Sigmoid colon (tissue), 7 donors: Measurements from ENCODE around the gene MAGI2. TPM values are rescaled to one million over a fixed set of nuclear protein-coding genes. Genes with fewer than 3 reads are reported as not detected.

Source experiments
- DNase-seq: peaks from one replicate; pipeline ENCODE4 v3.0.0-alpha.2; 2019
- H3K27ac ChIP-seq, 4 donors: fragments of 200-600 bp; sonication (generic); one replicate each; pipeline ENCODE4 v1.5.1; 2016 to 2019; ENCODE audit warnings: mild to moderate bottlenecking in 1 of 4
- H3K27me3 ChIP-seq, 3 donors: fragments of 200-600 bp; sonication (generic); one replicate each; pipeline ENCODE4 v1.5.1; 2019; ENCODE audit warnings: mild to moderate bottlenecking in 1 of 3
- H3K36me3 ChIP-seq, 4 donors: fragments of 200-600 bp; sonication (generic); one replicate each; pipeline ENCODE4 v1.5.1; 2016 to 2019
- H3K4me1 ChIP-seq, 4 donors: fragments of 200-600 bp; sonication (generic); one replicate each; pipeline ENCODE4 v1.5.1; 2017 to 2019
- H3K4me3 ChIP-seq, 4 donors: fragments of 200-600 bp; sonication (generic); one replicate each; pipeline ENCODE4 v1.5.1; 2017 to 2019; ENCODE audit warnings: mild to moderate bottlenecking in 2 of 4, moderate library complexity in 1 of 4
- H3K9me3 ChIP-seq, 4 donors: fragments of 200-600 bp in 3 of 4; sonication (generic) in 3 of 4; one replicate each; pipeline versions ENCODE4 v1.5.1 to v1.6.1; 2013 to 2019
- EP300 ChIP-seq, 4 donors: sonication (generic); formaldehyde crosslinking; IDR thresholded peaks; one replicate each; pipeline ENCODE4 v1.6.1; 2017; ENCODE audit warnings: antibody characterized with exemption in 4 of 4
- POLR2A ChIP-seq, 2 donors: fragments of 450-650 bp; IDR thresholded peaks; one replicate each; pipeline ENCODE4 v1.6.1; 2016; ENCODE audit warnings: antibody characterized with exemption in 2 of 2, mild to moderate bottlenecking in 2 of 2, moderate library complexity in 2 of 2
- POLR2AphosphoS5 ChIP-seq, 4 donors: sonication (generic); formaldehyde crosslinking; IDR thresholded peaks; one replicate each; pipeline ENCODE4 v1.6.1; 2017; ENCODE audit warnings: antibody characterized with exemption in 4 of 4
- WGBS, 2 donors: extraction: QIAGEN DNeasy Blood & Tissue Kit; methylation state at CpG; one replicate each; pipeline ENCODE4 v1.1.7; 2013; 5-methylcytosine and 5-hydroxymethylcytosine counted together
- intact Hi-C: fragments of 100-400 bp; cut with DNase I; formaldehyde crosslinking; loops from one replicate; pipeline ENCODE4 v1.15.1; 2023
- polyA plus RNA-seq, 3 donors: library from polyadenylated mRNA; stranded (reverse); fragments of 200-250 nt; gene quantifications; one replicate each; pipeline ENCODE4 v1.2.3, GENCODE V29; 2013
- total RNA-seq, 4 donors: library from RNA; depleted of rRNA; stranded (reverse); fragments of >200 nt; gene quantifications; one replicate each; pipeline ENCODE4 v1.1.0, GENCODE V29; 2016
- TF ChIP-seq, protein P1 (sequence below), 4 experiments: fragments of 450-650 bp in 3 of 4; fragments of 200-600 bp in 1 of 4; IDR thresholded peaks; one replicate each; pipeline ENCODE4 v1.5.1; 2016 to 2019; ENCODE audit warnings: antibody characterized with exemption in 4 of 4, mild to moderate bottlenecking in 3 of 4, moderate library complexity in 2 of 4
- donor health status: healthy with polysubstance abuse.
- donor health status: Bipolar disorder and iron deficiency.
- donor health status: healthy.

MAGI2 gene
- total and polyA plus RNA-seq, 7 donors, result 0.69 to 26.9 (median 14.7) TPM

DNA sequence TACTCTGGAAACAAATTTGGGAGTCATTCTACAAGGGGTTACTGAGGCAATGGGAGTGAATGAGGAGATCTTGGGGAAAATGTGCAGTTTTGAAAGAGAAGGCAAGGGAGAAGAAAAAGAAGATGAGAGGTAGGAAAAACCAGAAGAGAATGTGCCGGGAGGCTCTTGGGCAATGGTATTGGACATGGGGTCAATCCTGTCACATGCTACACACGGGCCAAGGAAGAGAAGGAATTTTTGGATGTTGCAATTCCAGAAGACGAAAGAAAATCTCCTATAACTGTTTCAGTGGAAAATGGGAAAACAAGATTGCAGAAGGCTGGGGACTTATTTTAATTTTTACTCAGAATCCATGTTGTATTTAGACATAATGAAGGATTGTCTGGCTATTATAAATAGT lies 1039.9 kb downstream of the MAGI2 start:
- Histone ChIP-seq H3K4me1 (no peaks in the 10 kb centered on the region), H3K4me3 (no peak overlapping the region), H3K27ac (no peak overlapping the region), H3K36me3 (no peaks in the 10 kb centered on the region), H3K9me3 (no peaks in the 10 kb centered on the region), H3K27me3 (no peaks in the 10 kb centered on the region)
- 85% methylated on average over 3 of the region's 3 CpGs for WGBS, 2 donors
- intact Hi-C loops, result no loop called here
- DNase-seq, result no peak
- TF ChIP-seq, protein P1, sequence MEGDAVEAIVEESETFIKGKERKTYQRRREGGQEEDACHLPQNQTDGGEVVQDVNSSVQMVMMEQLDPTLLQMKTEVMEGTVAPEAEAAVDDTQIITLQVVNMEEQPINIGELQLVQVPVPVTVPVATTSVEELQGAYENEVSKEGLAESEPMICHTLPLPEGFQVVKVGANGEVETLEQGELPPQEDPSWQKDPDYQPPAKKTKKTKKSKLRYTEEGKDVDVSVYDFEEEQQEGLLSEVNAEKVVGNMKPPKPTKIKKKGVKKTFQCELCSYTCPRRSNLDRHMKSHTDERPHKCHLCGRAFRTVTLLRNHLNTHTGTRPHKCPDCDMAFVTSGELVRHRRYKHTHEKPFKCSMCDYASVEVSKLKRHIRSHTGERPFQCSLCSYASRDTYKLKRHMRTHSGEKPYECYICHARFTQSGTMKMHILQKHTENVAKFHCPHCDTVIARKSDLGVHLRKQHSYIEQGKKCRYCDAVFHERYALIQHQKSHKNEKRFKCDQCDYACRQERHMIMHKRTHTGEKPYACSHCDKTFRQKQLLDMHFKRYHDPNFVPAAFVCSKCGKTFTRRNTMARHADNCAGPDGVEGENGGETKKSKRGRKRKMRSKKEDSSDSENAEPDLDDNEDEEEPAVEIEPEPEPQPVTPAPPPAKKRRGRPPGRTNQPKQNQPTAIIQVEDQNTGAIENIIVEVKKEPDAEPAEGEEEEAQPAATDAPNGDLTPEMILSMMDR (IDR thresholded peaks at IDR 0.05), result no peak
- TF ChIP-seq POLR2AphosphoS5 (IDR thresholded peaks at IDR 0.05) (no peak), EP300 (IDR thresholded peaks at IDR 0.05) (no peak), POLR2A (IDR thresholded peaks at IDR 0.05) (no peak)

DNA sequence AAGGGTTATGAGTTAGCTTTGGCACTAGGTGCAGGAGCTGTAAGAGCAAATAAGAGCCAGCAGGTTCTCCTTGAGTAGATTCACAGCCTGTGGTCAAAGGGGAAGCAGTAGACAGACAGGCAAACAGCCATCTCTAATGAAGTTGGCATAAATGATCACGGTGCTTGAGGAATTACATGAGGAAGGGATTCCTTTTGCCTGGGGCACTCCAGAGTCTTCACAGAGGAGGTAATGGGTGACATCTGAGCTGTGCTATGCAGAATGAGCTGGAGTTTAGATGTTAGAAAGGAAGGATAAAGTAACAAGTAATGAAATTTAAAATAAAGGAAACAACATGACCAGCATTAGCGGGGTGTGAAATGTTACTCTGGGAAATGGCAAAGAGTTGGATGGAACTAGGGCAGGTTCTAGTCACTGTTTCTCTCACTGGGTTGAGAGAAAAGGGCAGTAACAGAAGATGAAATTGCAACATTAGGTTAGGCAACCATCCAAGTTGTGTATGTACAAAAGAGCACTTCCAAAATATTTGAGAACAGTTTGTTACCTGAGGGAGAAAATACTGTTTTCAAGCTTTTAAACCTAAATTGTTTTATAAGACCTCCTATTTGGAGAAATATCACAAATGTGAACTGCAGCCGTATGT lies 1041.1 kb downstream of the MAGI2 start:
- H3K27me3 ChIP-seq, result no peaks in the 10 kb centered on the region
- H3K27ac ChIP-seq, result no peak overlapping the region
- DNase-seq, result no peak
- no peaks in the 10 kb centered on the region for H3K4me1 ChIP-seq
- H3K4me3 ChIP-seq, result no peak overlapping the region
- H3K36me3 ChIP-seq, result no peaks in the 10 kb centered on the region
- H3K9me3 ChIP-seq, result no peaks in the 10 kb centered on the region
- TF ChIP-seq POLR2AphosphoS5 (IDR thresholded peaks at IDR 0.05), result no peak
- TF ChIP-seq, protein P1 (IDR thresholded peaks at IDR 0.05), result no peak
- TF ChIP-seq POLR2A (IDR thresholded peaks at IDR 0.05), result no peak
- no peak for TF ChIP-seq EP300 (IDR thresholded peaks at IDR 0.05)
- intact Hi-C loops, result no loop called here
- WGBS, 2 donors, result 82 to 83% methylated on average over 3 of the region's 3 CpGs

DNA sequence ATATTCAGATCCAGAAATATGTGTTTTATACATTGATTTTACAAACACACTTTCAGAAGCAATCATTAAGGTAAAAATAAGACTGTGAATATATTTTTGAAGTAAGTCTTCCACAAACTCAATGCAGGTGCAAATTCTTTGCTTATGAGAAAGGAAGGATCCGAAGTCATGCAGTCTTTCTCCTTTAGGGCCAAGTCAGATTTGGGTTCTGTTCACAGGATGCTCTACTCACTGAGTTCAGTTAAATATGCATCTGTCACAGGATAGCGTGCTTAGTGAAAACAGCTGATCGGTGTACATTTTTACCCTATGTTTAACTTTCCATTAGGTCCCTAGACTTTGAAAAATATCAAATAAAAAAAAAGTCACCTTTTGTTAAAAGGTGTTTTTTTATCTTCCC lies 1046.4 kb downstream of the MAGI2 start:
- no peaks in the 10 kb centered on the region for H3K27me3 ChIP-seq
- intact Hi-C loops, result no loop called here

DNA sequence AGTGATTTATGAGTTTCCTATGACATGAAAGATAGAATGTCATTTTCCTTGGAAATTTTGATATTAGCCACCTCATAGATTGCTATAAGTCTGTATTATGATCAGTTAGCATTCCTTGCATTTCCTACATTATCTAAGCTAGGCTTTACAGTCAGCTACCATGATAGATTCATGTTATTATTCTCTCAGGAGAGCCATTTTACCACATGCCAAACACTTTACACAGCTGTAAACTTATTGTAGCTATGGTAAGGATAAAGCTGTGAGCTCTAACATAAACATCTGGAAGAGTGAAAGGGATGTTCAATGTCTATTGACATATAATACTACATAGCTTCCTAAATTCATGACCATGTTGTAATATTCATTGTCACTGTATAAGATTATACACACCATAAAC lies 1046.9 kb downstream of the MAGI2 start:
- H3K27ac ChIP-seq, result no peak overlapping the region
- no peaks in the 10 kb centered on the region for H3K4me1 ChIP-seq
- H3K4me3 ChIP-seq, result no peak overlapping the region
- H3K27me3 ChIP-seq, result no peaks in the 10 kb centered on the region
- no peak for DNase-seq
- H3K36me3 ChIP-seq, result no peaks in the 10 kb centered on the region
- TF ChIP-seq EP300 (IDR thresholded peaks at IDR 0.05) (no peak), POLR2A (IDR thresholded peaks at IDR 0.05) (no peak), POLR2AphosphoS5 (IDR thresholded peaks at IDR 0.05) (no peak)
- TF ChIP-seq, protein P1 (IDR thresholded peaks at IDR 0.05), result no peak
- H3K9me3 ChIP-seq, result no peaks in the 10 kb centered on the region
- intact Hi-C loops, result no loop called here

More for the DNA sequence above, 1046.4 kb downstream of the MAGI2 start:
- TF ChIP-seq POLR2AphosphoS5 (IDR thresholded peaks at IDR 0.05), result no peak
- no peak for TF ChIP-seq EP300 (IDR thresholded peaks at IDR 0.05)
- TF ChIP-seq, protein P1 (IDR thresholded peaks at IDR 0.05), result no peak
- no peak for TF ChIP-seq POLR2A (IDR thresholded peaks at IDR 0.05)
- Histone ChIP-seq H3K9me3 (no peaks in the 10 kb centered on the region), H3K36me3 (no peaks in the 10 kb centered on the region), H3K4me1 (no peaks in the 10 kb centered on the region), H3K27ac (no peak overlapping the region), H3K4me3 (no peak overlapping the region)
- 82 to 89% methylated on average over 3 of the region's 3 CpGs for WGBS, 2 donors
- DNase-seq, result no peak

DNA sequence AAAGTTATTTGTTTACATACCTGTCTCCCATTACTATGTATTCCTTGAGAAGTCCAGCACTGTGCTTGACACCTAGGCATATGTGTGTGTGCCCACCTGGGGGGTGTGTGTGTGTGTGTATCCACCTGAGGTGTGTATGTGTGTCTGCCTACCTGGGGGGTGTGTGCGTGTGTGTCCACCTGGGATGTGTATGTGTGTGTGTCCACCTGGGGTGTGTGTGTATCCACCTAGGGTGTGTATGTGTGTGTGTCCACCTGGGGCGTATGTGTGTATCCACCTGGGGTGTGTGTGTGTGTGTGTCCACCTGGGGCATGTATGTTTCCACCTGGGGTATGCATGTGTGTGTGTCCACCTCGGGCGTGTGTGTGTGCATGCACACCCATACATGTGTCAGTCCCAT lies 1051.4 kb downstream of the MAGI2 start:
- Histone ChIP-seq H3K36me3 (no peaks in the 10 kb centered on the region), H3K4me1 (no peaks in the 10 kb centered on the region), H3K9me3 (no peaks in the 10 kb centered on the region), H3K27me3 (no peaks in the 10 kb centered on the region), H3K4me3 (no peak overlapping the region), H3K27ac (no peak overlapping the region)
- TF ChIP-seq, protein P1 (IDR thresholded peaks at IDR 0.05), result no peak
- TF ChIP-seq POLR2AphosphoS5 (IDR thresholded peaks at IDR 0.05) (no peak), EP300 (IDR thresholded peaks at IDR 0.05) (no peak), POLR2A (IDR thresholded peaks at IDR 0.05) (no peak)
- intact Hi-C loops, result no loop called here
- WGBS, 2 donors, result 84 to 85% methylated on average over 4 of the region's 4 CpGs
- no peak for DNase-seq
